GM21723 (cell line): Measurements from ENCODE around the gene POLR2C.

Source experiments
- ATAC-seq: cut with Tn5 transposase; IDR thresholded peaks from one replicate; pipeline ENCODE4 v1.9.1; 2021; ENCODE audit warnings: mild to moderate bottlenecking, moderate library complexity; ENCODE audit not compliant: unreplicated experiment

POLR2C gene

GRCh38 chr16:57517397-57518367 lies 55.2 kb downstream of the POLR2C start:
- ATAC-seq = no peak

GRCh38 chr16:57518520-57518919 lies 56.0 kb downstream of the POLR2C start:
- ATAC-seq = no peak

- ATAC-seq = no peak
Measured at GRCh38 chr16:57518922-57519321, 56.4 kb downstream of the POLR2C start.

GRCh38 chr16:57519796-57520360 lies 57.4 kb downstream of the POLR2C start:
- peak; percentile 54 for ATAC-seq
